Measurements from ENCODE around the gene CYSRT1. TPM values are rescaled to one million over a fixed set of nuclear protein-coding genes. Genes with fewer than 3 reads are reported as not detected.

CYSRT1 gene
- total RNA-seq, 1 donor from 2014 or later = 1.3 TPM

- Mint-ChIP-seq H3K4me1 (ENCODE audit: low read depth, unreplicated experiment) (peaks cover 18% of the 10 kb centered on the region), H3K4me3 (ENCODE audit: unreplicated experiment) (peak overlapping the region; percentile 94), H3K36me3 (ENCODE audit: low read depth, unreplicated experiment) (peaks cover 8% of the 10 kb centered on the region), H3K9me3 (ENCODE audit: unreplicated experiment) (no peaks in the 10 kb centered on the region), H3K27me3 (ENCODE audit: low read depth, unreplicated experiment) (no peaks in the 10 kb centered on the region), H3K27ac (ENCODE audit: unreplicated experiment) (peak overlapping the region; percentile 69)
- Histone ChIP-seq H3K4me2 (ENCODE audit: low read length) (peak overlapping the region; percentile 90), H4K20me1 (ENCODE audit: insufficient read depth, low read length) (peaks cover 40% of the 10 kb centered on the region), H3K27ac (ENCODE audit: low read depth, low read length) (no peak overlapping the region), H3K79me2 (ENCODE audit: insufficient read depth, low read length) (peaks cover 43% of the 10 kb centered on the region), H3K36me3 (ENCODE audit: insufficient read depth, low read length) (peaks cover 9% of the 10 kb centered on the region), H3K9ac (ENCODE audit: low read length) (peak overlapping the region; percentile 88), H3K4me3 (ENCODE audit: insufficient read depth, low read depth, low read length) (peak overlapping the region; percentile 13), H3K9me3 (ENCODE audit: insufficient read depth, low read depth, low read length) (no peaks in the 10 kb centered on the region), H2AFZ (ENCODE audit: low read depth, low read length) (no peak overlapping the region), H3K4me1 (ENCODE audit: insufficient read depth, low read length) (peaks cover 25% of the 10 kb centered on the region), H3K27me3 (ENCODE audit: insufficient read depth, low read length) (no peaks in the 10 kb centered on the region)
- DNase-seq (ENCODE audit: low read depth) (no peak), FAIRE-seq (no peak)
- TF ChIP-seq EZH2 (IDR thresholded peaks at IDR 0.05; ENCODE audit: insufficient read depth, low read length) (no peak), CTCF (IDR thresholded peaks at IDR 0.05; ENCODE audit: insufficient read depth, low read depth, low read length) (no peak)
These were observed 18.9 kb downstream of the CYSRT1 start for GRCh38 chr9:137243626-137244485.

- no peaks in the 10 kb centered on the region for H3K9me3 ChIP-seq (ENCODE audit: insufficient read depth, low read depth, low read length)
- H3K9ac ChIP-seq (ENCODE audit: low read length) = peak overlapping the region; percentile 88
- H3K36me3 ChIP-seq (ENCODE audit: insufficient read depth, low read length) = peaks cover 9% of the 10 kb centered on the region
- TF ChIP-seq CTCF (IDR thresholded peaks at IDR 0.05; ENCODE audit: insufficient read depth, low read depth, low read length) (no peak), EZH2 (IDR thresholded peaks at IDR 0.05; ENCODE audit: insufficient read depth, low read length) (no peak)
- Mint-ChIP-seq H3K36me3 (ENCODE audit: low read depth, unreplicated experiment) (peaks cover 8% of the 10 kb centered on the region), H3K9me3 (ENCODE audit: unreplicated experiment) (no peaks in the 10 kb centered on the region), H3K4me3 (ENCODE audit: unreplicated experiment) (peak overlapping the region; percentile 94), H3K4me1 (ENCODE audit: low read depth, unreplicated experiment) (peaks cover 18% of the 10 kb centered on the region), H3K27ac (ENCODE audit: unreplicated experiment) (no peak overlapping the region), H3K27me3 (ENCODE audit: low read depth, unreplicated experiment) (peaks cover 4% of the 10 kb centered on the region)
- DNase-seq (ENCODE audit: low read depth) (no peak), FAIRE-seq (no peak)
- peaks cover 37% of the 10 kb centered on the region for H3K79me2 ChIP-seq (ENCODE audit: insufficient read depth, low read length)
- peaks cover 37% of the 10 kb centered on the region for H4K20me1 ChIP-seq (ENCODE audit: insufficient read depth, low read length)
- no peak overlapping the region for H2AFZ ChIP-seq (ENCODE audit: low read depth, low read length)
- H3K4me2 ChIP-seq (ENCODE audit: low read length) = peak overlapping the region; percentile 90
- no peak overlapping the region for H3K27ac ChIP-seq (ENCODE audit: low read depth, low read length)
- H3K4me1 ChIP-seq (ENCODE audit: insufficient read depth, low read length) = peaks cover 25% of the 10 kb centered on the region
- H3K27me3 ChIP-seq (ENCODE audit: insufficient read depth, low read length) = no peaks in the 10 kb centered on the region
- H3K4me3 ChIP-seq (ENCODE audit: insufficient read depth, low read depth, low read length) = no peak overlapping the region
These were observed 19.8 kb downstream of the CYSRT1 start for GRCh38 chr9:137244486-137245449.
